Measurements from ENCODE around the gene RERE.

DNA sequence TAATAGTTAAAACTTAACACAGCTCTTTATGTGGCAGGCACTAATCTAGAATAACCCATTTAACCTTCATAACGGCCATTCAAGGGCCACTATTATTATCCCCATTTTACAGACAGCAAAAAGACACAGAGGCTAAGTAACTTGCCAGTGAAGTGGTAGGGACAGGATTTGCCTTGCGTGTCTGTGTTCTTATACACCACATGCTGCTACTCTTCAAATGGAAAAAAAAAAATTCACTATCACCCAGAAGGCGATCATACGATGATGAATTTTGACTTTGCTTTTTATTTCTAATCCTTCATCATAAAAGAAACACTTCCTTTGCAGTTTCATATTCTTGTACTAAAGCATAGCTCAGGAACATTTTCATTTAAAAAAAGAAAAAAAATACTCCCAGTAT, 65.5 kb downstream of the RERE start:
- TF ChIP-seq CTCF (conservative IDR thresholded peaks at IDR 0.05 in 1 of 2, IDR thresholded peaks at IDR 0.05 in 1 of 2; ENCODE audit: extremely low read depth in 1 of 2, insufficient read depth in 1 of 2, low read depth in 1 of 2, low read length in 2 of 2) = no peak
- TF ChIP-seq EZH2 (IDR thresholded peaks at IDR 0.05; ENCODE audit: borderline replicate concordance, low read length) = no peak
